Measurements from ENCODE around the gene MCTP1. TPM values are rescaled to one million over a fixed set of nuclear protein-coding genes. Genes with fewer than 3 reads are reported as not detected.

MCTP1 gene
- total and polyA plus RNA-seq, 2 donors from 2014 or later = 1.4 to 19.3 TPM

DNA sequence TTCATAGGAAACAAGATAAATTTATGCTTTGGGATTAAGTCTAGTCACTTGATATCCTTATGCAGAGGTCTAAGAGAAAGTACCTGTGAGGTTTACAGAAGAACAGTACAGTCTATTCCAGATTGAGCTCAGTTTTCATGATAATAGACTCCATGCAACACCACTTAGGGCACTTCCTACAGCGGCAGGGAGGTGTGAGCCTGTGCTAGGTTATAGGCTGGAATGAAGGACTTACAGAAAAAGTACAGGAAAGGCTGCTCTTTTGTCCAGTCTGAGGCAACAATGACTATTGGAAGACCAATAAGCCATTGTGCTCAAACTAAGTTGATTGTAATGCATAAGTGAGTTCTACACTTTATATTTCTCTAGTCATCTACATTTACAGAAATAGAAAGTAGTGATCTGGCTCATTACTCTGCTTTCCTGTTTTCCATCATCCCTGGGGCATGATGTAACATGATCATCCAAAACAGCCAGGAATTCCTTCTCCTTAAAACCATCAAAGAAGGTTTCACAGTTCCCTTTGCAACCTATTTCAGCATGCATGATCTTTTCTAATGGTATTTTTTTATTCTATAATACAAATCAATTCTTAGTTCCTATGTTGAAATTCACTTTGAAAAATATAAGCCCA is 343.7 kb downstream of the MCTP1 start:
- DNase-seq = peak in 2 of 5 donors; percentile 21 to 64
- Histone ChIP-seq H3K9ac (ENCODE audit: low read length in 3 of 3) (no peak overlapping the region), H3K27ac (ENCODE audit: low read depth in 2 of 2, low read length in 2 of 2) (no peak overlapping the region), H3K4me3 (ENCODE audit: low read length in 3 of 3) (no peak overlapping the region), H3K4me1 (ENCODE audit: control insufficient read depth in 2 of 3, insufficient read depth in 2 of 3, low read depth in 1 of 3, low read length in 3 of 3) (no peaks in the 10 kb centered on the region), H3K36me3 (ENCODE audit: control insufficient read depth in 2 of 3, insufficient read depth in 3 of 3, low read length in 3 of 3) (no peaks in the 10 kb centered on the region), H3K27me3 (ENCODE audit: control insufficient read depth, insufficient read depth, low read length) (no peaks in the 10 kb centered on the region), H3K9me3 (ENCODE audit: control insufficient read depth in 2 of 3, insufficient read depth in 1 of 3, low read length in 3 of 3) (no peaks in the 10 kb centered on the region)
- FAIRE-seq = no peak
- TF ChIP-seq, protein P1, sequence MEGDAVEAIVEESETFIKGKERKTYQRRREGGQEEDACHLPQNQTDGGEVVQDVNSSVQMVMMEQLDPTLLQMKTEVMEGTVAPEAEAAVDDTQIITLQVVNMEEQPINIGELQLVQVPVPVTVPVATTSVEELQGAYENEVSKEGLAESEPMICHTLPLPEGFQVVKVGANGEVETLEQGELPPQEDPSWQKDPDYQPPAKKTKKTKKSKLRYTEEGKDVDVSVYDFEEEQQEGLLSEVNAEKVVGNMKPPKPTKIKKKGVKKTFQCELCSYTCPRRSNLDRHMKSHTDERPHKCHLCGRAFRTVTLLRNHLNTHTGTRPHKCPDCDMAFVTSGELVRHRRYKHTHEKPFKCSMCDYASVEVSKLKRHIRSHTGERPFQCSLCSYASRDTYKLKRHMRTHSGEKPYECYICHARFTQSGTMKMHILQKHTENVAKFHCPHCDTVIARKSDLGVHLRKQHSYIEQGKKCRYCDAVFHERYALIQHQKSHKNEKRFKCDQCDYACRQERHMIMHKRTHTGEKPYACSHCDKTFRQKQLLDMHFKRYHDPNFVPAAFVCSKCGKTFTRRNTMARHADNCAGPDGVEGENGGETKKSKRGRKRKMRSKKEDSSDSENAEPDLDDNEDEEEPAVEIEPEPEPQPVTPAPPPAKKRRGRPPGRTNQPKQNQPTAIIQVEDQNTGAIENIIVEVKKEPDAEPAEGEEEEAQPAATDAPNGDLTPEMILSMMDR (IDR thresholded peaks at IDR 0.05; ENCODE audit: borderline replicate concordance, extremely low read depth, insufficient read depth) = no peak
- intact Hi-C loops (cut with DNase I) = no loop called here

- no peaks in the 10 kb centered on the region for H3K27me3 ChIP-seq (ENCODE audit: control insufficient read depth, insufficient read depth, low read length)
- H3K27ac ChIP-seq (ENCODE audit: low read depth in 2 of 2, low read length in 2 of 2) = no peak overlapping the region
- DNase-seq (peak in 1 of 5 donors; percentile 6), FAIRE-seq (no peak)
- H3K36me3 ChIP-seq (ENCODE audit: control insufficient read depth in 2 of 3, insufficient read depth in 3 of 3, low read length in 3 of 3) = no peaks in the 10 kb centered on the region
- H3K4me1 ChIP-seq (ENCODE audit: control insufficient read depth in 2 of 3, insufficient read depth in 2 of 3, low read depth in 1 of 3, low read length in 3 of 3) = no peaks in the 10 kb centered on the region
- H3K9me3 ChIP-seq (ENCODE audit: control insufficient read depth in 2 of 3, insufficient read depth in 1 of 3, low read length in 3 of 3) = no peaks in the 10 kb centered on the region
- intact Hi-C loops (cut with DNase I) = no loop called here
- TF ChIP-seq, protein P1 (IDR thresholded peaks at IDR 0.05; ENCODE audit: borderline replicate concordance, extremely low read depth, insufficient read depth) = no peak
- H3K4me3 ChIP-seq (ENCODE audit: low read length in 3 of 3) = no peak overlapping the region
- no peak overlapping the region for H3K9ac ChIP-seq (ENCODE audit: low read length in 3 of 3)
Measured at GRCh38 chr5:94932259-94932658, 352.6 kb downstream of the MCTP1 start.

DNA sequence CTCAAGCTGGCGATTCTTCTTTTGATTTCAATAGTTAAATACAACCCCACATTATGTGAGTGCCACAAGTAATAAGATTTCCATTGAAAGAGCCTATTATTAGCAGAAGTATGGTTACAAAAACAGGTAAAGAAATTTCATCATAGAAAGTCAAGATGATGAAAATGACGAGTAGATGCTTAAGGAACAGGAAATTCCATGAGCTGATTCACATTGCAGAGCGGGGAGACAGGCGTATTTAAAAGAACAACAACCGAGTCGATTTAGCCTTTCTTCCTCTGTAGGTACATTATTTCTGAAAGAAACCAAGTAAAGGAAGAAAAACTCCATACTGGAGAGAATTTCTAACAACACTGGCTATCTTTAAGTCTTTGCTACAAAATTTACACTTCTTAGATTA is 356.0 kb downstream of the MCTP1 start:
- Histone ChIP-seq H3K9me3 (ENCODE audit: control insufficient read depth in 2 of 3, insufficient read depth in 1 of 3, low read length in 3 of 3) (no peaks in the 10 kb centered on the region), H3K9ac (ENCODE audit: low read length in 3 of 3) (no peak overlapping the region), H3K4me1 (ENCODE audit: control insufficient read depth in 2 of 3, insufficient read depth in 2 of 3, low read depth in 1 of 3, low read length in 3 of 3) (no peaks in the 10 kb centered on the region), H3K36me3 (ENCODE audit: control insufficient read depth in 2 of 3, insufficient read depth in 3 of 3, low read length in 3 of 3) (no peaks in the 10 kb centered on the region), H3K27ac (ENCODE audit: low read depth in 2 of 2, low read length in 2 of 2) (no peak overlapping the region), H3K4me3 (ENCODE audit: low read length in 3 of 3) (no peak overlapping the region), H3K27me3 (ENCODE audit: control insufficient read depth, insufficient read depth, low read length) (no peaks in the 10 kb centered on the region)
- FAIRE-seq = no peak
- TF ChIP-seq, protein P1 (IDR thresholded peaks at IDR 0.05; ENCODE audit: borderline replicate concordance, extremely low read depth, insufficient read depth) = no peak
- intact Hi-C loops (cut with DNase I) = no loop called here
- no peak for DNase-seq

DNA sequence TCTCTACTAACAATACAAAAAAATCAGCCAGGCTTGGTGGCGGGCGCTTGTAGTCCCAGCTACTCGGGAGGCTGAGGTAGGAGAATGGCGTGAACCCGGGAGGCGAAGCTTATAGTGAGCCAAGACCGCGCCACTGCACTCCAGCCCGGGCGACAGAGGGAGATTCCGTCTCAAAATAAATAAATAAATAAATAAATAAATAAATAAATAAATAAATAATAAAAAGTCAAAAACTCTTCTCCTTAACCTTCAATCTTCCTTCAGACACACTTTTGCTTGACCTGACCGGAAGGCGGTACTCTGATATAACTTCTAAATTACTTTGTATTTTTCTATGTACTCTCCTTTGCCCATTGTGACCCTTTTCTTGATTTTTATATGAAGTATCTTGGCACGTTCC is 364.3 kb downstream of the MCTP1 start:
- H3K9me3 ChIP-seq (ENCODE audit: control insufficient read depth in 2 of 3, insufficient read depth in 1 of 3, low read length in 3 of 3) = no peaks in the 10 kb centered on the region
- intact Hi-C loops (cut with DNase I) = no loop called here
- H3K36me3 ChIP-seq (ENCODE audit: control insufficient read depth in 2 of 3, insufficient read depth in 3 of 3, low read length in 3 of 3) = no peaks in the 10 kb centered on the region
- no peaks in the 10 kb centered on the region for H3K4me1 ChIP-seq (ENCODE audit: control insufficient read depth in 2 of 3, insufficient read depth in 2 of 3, low read depth in 1 of 3, low read length in 3 of 3)
- H3K4me3 ChIP-seq (ENCODE audit: low read length in 3 of 3) = no peak overlapping the region
- DNase-seq (no peak), FAIRE-seq (no peak)
- H3K27ac ChIP-seq (ENCODE audit: low read depth in 2 of 2, low read length in 2 of 2) = no peak overlapping the region
- TF ChIP-seq, protein P1 (IDR thresholded peaks at IDR 0.05; ENCODE audit: borderline replicate concordance, extremely low read depth, insufficient read depth) = no peak
- no peak overlapping the region for H3K9ac ChIP-seq (ENCODE audit: low read length in 3 of 3)
- no peaks in the 10 kb centered on the region for H3K27me3 ChIP-seq (ENCODE audit: control insufficient read depth, insufficient read depth, low read length)

Measured in kidney (tissue), 14 donors.